SW480 (cell line): ENCODE measurements around the gene CYSRT1.

Experiments
- DNase-seq: peaks from one replicate; pipeline ENCODE4 v3.0.0-alpha.2; 2016; ENCODE audit warnings: low spot score

Gene CYSRT1

DNA sequence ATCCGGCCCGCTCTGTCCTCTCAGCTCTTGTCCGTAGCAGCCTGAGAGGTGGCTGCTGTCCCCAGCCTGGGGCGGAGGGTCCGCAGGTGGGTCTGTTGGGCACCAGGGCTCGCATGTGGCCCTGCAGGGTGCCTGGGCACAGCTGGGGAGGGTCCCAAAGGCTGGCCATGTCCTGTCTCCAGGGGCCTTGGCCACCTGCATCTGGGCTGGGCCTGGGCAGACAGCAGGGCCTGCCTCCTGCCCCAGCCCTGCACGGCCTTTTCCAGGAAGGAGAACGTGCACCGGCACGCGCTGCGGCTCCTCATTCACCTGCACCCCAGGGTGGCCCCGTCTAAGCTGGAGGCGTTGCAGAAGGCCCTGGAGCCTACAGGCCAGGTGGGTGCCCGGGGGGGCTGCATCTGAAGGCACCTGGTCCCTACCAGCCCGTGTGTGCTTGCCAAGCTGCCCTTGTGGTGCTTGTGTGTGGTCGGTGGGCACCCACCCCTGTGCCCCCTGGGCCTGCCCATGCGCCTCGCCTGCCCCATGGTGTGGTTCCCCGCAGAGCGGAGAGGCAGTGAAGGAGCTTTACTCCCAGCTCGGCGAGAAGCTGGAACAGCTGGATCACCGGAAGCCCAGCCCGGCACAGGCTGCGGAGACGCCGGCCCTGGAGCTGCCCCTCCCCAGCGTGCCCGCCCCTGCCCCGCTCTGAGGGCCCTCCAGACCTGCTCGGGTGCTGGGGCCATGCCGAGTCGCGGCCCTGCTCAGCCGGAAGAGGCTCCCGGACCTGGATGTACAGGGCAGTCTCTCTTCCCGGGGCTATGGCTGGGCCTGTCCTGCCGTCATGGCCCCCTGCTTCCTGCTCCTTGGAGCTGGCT lies 47.5 kb downstream of the CYSRT1 start:
- DNase-seq, result no peak

DNA sequence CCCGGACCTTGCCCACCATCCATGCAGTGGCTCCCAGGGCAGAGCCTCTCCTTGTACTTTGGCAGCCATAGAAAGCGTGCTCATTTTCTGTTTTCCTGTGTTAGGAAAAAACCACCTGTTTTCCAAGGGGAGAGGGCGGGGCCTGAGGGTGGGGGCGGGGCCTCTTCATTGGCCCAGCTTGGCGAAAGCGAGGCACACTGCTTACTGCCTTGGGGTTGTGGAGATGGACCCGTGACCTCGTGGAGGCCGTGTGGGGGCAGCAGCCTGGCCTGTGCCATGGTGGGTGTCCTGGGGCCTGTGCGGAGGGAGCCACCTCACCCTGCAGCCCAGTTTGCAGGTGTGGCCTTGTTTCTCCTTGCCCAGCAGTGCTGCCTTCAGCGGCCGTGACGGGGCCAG lies 48.1 kb downstream of the CYSRT1 start:
- no peak for DNase-seq

DNA sequence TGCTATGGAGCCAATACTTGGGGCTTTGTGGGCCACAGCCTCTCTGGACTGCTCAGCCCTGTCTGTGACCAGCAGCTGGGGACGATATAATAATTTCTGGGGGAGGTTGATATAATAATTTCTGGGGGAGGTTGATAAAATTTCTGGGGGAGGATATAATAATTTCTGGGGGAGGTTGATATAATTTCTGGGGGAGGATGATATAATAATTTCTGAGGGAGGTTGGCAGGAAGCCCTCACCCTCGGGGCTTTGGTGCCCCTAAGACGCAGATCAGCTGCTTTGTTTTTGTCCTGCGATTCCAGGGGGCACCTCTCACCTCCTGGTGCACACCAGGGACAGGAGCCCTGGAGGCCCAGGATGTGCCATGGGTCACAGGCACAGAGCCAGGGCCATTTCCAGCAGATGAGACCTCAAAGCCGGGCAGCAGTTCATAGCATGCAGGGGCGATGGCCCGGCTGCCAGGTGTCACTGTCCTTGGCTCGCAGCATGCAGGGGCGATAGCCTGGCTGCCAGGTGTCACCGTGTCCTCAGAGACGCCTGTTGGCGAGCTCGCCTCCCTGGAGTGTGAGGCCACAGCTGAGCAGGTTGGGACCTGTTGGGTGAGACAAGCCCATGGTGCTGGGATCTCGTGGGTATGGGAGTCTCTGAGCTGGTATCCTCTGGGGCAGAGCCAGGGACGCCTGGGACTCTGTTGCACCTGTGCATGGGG lies 48.8 kb downstream of the CYSRT1 start:
- DNase-seq, result no peak

DNA sequence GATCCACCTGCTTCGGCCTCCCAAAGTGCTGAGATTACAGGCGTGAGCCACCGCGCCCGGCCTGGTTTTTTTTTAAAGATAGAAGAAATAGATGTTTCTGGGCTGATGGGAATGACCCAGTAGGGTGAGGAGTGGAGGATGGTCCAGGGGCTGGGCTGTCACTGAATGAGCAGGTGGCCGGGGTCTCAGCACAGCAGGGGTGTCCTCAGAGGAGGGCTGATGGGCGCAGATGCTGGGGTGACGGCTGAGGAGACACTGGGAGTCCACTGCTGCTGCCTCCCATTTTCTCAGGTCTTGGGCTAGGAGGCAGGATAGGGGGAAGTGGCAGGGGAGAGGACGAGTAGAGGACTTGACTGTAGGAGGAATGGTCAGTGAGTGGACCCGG lies 50.2 kb downstream of the CYSRT1 start:
- no peak for DNase-seq
